NCI-H2029 (cell line): ENCODE results near the gene NOTUM.

Experiments
- DNase-seq: peaks from one replicate; lab custom pipeline; 2025; lab: John Stamatoyannopoulos, UW

The NOTUM gene

DNA sequence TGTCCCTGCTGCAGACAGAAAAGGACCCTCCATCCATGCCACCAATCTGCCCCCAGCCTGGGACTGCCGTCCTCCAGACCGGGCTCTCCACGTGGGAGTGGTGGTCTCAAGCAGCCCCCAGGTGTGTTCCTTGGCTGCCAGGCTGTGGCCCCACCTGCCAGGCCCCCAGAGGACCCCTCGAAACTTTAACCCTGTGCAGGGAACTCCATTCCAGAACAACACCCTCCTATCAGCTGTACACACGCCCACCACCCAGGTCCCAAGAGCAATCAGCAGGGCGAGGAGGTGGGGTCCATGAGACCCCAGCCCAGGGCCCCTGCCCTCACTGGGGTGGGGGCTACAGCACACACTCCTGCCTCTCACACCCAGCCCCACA lies 25.3 kb downstream of the NOTUM start:
- DNase-seq = no peak

DNA sequence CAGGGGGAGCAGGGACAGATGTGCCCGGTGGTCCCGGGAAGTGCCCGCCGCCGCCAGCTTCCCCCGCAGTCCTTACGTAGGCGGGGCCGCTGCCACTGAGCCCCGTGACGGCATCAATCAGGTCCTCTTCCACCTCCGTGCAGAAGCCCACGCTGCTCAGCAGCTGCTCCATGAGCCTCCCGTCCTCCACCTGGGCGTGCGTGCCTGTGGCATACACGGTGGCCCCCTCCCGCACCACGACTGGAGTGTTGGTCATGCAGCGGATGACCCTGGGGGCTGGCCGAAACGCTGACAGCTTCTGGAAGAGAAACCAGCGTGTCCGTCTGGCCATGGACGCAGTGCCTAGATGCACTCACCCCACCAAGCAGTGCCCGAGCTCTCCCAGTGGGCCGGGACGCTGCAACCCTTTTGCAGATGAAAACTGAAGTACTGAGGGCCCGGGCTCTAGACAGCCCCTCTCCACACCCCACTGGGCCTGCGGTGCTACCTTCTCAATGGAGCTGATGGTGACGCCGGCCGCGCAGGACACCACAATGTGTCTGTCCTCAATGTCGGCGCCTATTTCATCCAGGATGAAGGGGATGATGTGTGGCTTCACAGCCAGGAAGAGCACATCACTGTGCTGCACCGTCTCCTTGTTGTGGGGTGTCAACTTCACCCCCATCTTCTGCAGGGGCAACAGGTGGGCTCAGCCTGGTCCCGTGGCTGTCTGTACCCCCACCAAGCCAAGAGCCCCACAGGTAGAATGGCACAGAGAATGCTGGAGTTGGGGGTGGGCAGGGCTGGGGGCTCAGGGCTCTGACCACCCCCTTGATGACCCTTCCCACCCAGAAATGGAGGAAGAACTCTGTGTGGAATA lies 25.9 kb downstream of the NOTUM start:
- no peak for DNase-seq

DNA sequence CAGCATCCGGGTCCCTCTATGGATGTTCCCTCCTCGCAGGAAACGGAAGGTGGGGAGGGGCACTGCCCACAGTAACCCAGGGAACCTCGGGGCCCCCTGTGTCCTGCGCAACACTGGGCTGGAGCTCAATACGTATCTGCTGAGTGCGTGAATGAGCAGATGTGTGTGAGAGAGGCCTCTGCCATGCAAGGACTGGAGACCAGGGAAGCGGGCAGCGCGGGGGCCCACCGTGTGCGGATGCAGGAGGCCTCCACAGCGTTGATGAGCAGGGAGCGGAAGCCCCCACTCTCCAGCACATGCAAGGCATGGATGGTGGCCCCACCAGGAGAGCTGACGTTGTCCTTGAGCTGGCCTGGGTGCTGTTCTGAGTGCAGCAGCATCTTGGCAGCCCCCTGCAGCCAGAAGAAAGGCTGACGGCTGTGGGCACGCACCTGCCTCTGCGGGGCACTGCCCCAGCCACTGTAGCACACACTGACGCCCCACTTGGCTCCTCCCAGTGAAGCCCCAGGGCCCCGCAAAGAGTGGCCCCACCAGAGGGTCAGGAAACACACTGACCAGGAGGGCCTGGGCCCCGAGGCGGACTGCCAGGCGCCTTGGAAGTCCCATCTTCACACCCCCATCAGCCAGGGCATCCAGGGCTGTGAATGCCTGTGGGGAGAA lies 26.8 kb downstream of the NOTUM start:
- DNase-seq = no peak

DNA sequence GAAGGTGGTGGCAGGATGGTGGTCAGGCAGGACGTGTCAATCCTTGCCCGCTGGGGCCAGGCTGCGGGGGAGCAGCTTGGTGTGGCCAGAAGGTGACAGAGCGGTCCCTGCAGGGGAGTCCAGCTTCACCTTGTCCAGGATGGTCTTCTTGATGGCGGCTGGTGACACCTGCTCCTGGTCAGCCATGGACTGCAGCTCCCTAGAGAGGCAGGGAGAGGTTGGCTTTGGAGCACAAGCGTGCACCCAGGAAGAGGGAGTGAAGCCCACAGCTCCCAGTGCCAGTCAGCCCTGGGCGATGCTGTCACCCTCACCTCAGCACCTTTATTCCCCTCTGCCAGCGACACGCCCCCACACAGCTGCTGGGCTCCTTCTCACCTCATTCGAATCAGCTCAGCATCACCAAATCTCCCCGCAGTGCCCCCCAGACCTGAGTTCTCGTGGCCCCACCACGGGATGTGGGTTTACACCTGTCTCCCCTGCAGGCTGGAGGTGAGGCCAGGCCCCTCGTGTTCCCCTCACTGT lies 27.7 kb downstream of the NOTUM start:
- DNase-seq = no peak

DNA sequence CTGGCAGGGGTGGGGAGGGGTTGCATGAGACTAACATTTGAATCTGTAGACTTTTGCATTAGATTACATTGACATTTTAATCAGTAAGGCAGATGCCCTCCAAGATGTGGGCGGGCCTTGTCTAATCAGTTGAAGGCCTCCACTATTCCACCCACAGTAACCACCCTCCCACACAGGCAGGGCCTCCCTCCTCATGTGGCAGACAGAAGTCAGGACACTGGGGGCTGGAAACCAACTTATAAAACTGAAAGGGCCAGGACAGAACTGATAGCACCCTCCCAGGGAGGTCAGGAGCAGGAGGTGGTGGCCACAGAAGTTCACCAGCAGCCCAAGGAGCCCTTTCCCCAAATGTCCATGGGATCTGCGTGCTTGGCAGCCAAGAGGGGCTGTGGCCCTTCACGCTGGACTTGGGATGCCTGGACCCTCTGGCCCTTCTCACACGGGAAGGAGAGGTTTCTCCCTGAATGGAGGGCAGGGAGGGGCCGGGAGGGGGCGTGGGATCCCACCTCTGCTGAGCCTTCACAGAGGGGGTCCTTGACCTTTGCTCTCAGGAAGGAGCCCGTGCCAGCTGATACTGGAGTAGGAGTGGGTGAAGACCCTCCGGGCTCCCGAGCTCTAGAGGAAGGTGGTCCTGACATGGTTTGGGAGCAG lies 28.5 kb downstream of the NOTUM start:
- DNase-seq = no peak

DNA sequence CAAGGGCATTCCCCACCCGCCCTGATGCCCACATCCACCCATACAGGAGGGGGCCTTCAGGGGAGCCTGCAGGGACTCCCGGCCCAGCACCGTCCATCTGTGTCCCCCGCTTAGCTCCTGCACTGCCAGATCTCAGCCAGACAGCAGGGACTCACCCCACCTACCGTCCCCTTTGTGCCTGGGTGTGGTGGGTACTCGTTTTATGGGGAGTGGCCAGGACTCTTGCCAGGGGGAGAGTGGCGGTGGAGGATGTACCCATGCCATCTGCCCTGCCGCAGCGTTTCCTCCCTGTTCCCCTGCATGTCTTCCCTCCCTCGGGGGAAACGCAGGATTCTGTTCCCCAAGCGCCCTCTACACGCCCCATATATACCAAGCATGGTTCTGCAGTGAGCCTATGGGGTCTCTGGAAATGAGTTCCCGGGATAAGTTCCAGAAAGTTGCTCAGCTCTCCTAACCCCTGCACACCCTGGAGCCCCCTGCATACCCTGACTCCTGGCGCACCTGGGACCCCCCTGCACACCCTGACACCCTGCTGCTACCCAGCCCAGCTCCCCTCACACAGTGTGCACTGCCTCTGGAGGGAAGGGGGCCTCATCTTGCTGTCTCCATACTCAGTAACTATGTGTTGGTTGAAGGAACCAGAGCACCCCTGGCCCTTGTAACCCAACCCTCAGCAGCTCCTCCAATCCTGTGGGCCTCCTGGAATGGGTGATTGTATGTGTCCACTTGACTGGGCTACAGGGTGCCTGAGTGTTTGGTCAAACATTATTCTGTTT lies 29.2 kb downstream of the NOTUM start:
- peak; percentile 55 for DNase-seq

DNA sequence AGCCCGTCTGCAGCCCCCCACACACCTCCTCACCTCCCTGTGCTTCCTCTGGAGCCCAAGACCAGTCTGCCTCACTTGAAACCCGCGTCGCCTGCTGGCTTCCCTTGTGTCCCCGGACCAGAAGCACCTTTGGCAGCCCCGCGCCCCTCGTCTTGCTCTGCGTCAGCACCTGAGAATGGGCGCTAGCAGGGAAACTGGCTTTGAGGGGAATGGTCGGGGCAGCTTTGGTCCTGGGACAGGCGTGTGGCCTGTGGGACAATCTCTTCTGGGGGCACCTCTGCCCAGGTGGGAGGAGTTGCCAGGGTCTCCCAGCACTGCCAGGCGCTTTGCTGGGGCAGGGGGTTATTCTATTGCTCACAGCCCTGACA lies 29.8 kb downstream of the NOTUM start:
- no peak for DNase-seq

DNA sequence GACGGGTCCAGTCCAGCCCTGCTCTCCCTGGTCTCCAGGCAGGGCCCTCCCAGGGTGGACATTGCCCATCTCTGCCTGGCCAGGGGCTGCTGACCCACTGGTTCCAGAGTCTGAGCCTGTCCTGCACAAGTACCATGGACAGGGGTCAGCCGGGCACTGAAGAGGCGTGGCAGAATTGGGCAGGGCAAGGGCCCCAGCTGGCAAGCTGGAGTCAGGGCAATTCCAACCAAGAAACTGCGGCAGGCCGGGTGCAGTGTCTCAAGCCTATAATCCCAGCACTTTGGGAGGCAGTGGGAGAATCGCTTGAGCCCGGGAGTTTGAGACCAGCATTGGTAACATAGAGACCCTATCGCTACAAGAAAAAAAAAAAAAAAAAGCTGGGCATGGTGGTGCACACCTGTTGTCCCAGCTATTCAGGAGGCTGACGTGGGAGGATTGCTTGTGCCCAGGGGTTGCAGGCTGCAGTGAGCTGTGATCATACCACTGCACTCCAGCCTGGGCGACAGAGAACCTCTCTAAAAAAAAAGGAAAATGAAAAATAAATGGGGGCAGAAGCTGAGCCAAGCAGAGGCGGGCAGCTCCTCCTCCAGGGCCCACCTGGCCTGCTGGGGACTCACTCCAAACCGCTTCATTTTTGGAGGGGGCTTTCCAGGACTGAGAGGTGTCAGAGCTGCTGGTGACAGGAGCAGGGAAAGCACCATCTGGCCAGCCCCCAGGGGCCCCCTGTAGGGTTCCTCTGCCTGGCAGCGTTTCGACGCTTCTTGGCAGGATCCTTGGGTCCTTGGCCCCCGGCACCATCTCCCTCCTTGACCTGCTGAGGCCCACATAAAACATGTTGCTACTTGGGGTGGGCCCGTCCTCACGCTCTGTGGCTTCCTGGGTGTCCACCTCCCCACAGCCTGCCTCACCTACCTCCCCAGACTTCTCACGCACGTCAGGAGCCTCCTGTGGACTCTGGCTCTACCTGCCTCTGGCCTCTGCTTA lies 30.6 kb downstream of the NOTUM start:
- DNase-seq = no peak

DNA sequence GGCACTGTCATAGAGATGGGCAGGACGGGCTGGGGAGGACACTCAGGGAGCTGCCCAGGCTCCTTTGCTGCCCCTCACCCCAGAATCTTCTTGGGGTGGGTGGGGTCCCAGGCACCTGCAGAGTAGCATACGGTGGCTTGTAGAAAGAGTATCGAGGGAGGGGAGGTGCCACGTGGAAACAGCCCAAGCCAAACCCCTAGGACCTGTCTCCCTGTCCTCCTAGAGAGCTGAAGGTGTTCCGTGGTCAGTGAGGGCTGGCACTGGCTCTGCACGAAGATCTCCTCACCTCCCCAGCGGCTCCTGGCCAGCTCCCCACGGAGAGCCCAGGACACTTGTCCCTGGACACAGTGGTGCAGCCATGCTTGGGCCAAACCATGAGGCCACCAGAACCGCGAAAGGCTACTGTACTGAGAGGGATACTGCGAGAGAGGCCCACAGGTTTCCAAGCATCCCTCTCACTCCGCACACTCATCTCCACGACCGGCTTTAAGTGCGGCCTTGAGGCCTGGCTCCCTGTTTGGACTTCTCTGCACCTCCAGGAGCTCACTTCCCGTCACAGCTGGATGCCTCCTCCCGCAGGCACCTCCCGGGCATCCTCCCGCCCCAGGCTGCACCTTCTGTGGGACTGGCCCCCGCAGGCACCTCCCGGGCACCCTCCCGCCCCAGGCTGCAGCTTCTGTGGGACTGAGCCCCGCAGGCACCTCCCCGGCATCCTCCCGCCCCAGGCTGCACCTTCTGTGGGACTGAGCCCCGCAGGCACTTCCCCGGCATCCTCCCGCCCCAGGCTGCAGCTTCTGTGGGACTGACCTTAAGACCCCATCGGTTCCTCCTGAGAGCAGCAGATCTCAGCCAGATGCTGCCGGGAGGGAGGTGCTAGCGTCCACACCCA lies 31.5 kb downstream of the NOTUM start:
- DNase-seq = no peak

DNA sequence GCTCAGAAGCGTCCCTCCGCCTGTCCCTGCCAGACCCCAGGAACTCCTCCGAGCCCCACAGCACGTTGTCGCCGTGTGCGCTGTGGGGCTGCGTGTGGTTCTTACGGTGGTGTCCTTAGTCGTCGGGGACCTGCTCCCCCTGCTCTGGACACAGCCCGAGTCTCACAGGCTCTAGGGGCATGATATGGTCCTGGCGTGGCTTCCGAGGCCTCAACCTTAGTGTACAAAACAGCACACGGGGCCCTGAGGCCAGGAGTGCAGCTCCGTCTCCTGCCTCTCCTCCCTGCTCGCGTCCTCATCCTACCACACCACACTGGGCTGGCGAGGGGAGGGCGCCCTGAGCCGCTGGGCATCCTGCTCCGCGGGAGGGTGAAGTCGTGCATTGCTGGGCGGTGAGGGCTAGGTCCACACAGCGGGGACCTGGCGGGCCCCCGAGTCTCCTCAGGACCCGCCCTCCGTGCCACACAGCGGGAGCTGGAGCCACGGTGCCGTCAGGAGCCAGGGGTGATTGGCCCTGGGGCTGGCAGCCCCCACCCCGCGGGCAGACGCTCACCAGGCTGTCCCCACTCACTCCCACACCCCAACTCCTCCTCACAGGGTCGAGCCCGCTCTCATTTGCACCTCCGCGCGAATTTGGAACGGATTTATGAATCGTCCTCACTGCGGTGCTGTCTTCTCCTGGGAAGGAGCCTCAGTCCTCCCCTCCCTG lies 32.3 kb downstream of the NOTUM start:
- no peak for DNase-seq

DNA sequence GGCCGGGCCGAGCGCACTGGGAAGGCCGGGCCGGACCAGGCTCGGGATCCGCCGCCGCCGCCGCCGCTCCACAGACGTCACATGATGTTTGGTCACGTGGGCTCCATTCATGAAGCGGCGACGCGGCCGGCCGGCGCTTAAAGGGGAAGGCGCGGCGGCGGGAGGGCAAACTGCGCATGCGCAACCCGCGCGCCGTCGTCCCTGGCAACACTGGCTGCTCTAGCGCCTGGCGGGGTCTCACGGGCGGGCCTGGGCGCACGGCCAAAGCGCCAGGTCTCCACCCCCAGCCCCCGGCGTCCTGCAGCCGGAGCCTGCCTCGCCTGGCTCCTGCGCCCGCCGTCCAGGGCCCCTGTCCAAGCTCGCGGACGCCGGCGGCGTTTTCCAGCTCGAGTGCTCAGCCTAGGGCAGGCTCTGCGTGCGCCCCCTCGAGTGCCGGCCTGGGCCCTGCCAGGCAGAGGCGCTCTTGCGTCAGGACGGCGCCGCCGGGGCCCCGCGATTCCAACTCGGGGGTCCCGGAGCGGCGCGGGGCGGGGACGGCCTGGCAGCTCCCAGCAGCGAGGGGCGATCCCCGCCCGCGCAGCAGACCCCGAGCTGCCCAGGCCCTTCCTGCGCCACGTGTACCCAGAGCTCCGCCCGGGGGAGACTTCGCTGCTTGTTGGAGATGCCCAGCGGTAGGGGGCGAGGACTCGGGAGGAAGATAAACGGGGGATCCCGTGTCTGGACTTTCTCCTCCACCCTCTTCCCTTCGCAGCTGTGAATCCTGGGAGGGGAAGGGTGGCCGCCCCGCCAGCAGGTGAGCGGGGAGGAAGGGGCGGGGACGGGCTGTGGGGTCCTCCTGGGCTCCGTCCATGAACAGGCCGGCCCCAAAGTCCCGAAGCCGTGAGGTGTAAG lies 33.1 kb downstream of the NOTUM start, which contains the start of gene MAFG:
Gene MAFG, minus strand, starts transcription at position 83 of the 891 bp plus-strand sequence. CDS start 4,550 bp downstream, outside the sequence.
- DNase-seq = peak; percentile 87

DNA sequence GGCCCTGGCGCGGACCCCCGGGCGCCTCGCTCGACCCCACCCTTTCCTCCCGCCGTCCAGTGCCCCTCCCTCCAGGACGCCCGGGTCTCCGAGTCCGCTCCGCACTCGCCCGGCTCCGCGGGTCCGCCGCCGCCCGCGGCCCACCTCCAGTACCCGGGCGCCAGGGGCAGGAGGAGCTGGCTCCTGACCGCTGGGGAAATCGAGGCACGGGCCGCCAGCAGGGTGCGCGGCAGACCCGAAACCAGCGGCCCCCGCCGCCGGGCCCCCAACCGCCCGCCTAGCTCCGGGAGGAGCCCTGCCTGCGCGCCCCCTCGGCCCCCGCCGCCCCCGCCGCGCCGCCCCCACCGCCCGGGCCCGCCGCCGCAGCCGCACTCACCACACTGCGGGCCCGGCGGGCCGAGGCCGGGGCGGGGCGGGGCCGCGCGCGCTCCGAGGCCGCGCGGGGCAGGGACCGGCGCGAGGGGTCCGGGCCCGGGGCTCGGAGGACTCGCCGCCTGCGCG lies 33.8 kb downstream of the NOTUM start:
- DNase-seq = no peak

DNA sequence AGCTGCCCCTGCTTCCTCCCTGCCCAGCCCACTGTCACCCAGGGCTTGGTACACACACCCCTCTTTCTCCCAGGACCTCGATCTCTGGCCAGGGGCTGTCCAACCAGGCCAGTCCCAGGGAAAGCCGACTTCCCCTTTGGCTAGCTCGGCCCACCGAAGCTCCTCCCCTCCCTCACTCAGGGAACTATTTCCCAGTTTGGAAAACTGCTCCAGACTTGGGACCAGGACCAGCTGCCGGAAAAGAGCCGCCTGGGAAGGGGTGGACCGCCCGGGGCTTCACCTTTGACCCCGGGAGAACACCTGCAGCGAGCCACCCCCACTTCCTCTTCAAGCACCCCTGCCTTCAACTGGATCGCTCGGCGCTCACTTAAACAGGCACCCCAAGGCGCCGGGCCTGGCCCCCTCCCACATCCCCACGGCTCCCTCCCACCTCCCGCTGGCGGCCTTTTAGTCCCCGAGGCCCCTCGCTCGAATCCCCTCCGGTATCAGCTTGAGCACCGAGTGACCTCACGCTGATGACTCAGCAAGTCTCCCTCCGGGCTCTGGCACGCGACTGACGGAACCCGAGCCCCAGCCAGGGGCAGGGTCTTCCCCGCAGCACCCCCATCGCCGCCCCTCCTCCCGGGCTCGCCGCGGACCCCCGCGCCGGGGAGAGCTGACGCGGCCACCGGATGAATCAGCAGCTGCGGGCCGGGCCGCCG lies 34.4 kb downstream of the NOTUM start:
- DNase-seq = peak; percentile 46

DNA sequence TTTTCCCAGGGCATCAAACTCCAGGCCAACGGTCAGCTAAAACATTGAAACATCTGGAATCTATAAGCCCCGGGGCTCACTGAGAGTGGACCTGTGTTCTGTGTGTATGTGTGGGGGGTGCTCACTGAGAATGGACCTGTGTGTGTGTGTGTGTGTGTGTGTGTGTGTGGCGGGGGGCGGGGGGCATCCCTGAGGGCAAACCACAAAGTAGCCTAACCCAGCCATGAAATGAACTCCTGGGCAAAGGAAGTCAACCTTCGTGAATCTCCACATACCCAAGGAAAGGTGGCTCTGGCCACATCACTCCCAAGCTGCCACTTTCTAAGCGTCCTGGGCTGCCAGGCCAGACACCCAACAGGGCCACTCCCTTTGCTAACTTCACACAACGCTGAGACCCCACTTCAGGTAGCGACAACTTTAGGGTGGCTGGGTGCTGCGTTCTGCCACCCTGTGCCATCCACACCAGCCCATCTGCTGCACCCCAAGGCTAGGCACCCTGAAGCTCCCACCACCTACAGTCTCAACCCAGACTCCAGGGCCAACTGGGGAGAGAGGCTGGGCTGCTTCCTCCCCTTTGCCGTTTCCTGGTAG lies 35.0 kb downstream of the NOTUM start:
- DNase-seq = no peak

DNA sequence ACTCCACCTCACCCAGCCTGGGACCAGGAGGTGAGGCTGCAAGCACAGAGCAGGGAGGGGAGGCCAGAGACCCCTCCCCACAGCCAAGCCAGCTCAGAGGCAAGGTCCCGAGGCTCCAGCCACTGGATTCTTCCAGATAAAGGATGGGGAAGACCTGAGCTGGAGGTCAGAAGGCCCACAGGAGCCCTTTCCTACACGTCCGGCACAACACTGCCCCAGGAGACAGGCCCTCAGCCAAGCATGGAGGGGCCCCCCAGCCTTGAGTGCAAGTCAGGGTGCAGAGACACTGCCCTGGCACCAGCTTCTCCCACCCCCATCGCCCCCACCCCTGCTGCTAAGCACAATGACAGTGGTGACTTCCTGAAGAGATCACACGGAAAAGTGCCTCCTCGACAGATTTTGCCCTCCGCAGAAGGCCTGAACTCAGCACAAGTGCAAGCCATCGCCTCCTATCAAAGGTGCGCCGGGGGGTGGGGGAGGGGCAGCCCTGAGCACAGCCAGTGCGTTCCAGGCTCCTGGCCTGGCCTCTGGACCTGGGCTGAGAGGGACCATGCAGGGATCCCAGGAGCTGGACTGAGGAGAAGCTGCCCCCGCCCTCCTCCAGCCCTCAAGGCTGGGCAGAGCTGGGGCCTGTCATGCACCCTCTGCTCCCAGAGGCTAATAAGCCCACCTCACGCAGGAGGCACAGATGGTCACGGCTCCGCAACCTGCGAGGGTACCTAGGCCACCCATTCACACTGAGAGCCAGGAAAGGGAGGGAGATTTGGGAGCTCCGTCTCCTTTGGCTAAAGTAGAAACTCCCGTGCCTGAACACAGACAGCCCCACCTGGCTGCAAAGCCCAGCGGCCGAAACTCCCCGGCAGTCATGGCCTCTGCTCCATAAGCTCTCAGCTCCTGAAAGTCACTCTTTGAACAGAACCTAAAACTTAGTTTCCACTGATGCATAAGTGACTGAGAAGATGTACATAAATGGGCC lies 36.1 kb downstream of the NOTUM start:
- DNase-seq = no peak
